ENCODE data around the gene SSH3.

- peak in 1 of 3 experiments; percentile 23 for TF ChIP-seq CTCF (IDR thresholded peaks at IDR 0.05)
- TF ChIP-seq POLR2AphosphoS5 (IDR thresholded peaks at IDR 0.05), result peak; percentile 70 to 78
- no peak for TF ChIP-seq POLR2A (IDR thresholded peaks at IDR 0.05; ENCODE audit: low read depth)
Observed at GRCh38 chr11:67354075-67355022, 51.0 kb downstream of the SSH3 start.
